H1 (cell line): Measurements from ENCODE around the gene TGM2. TPM values are rescaled to one million over a fixed set of nuclear protein-coding genes. Genes with fewer than 3 reads are reported as not detected.

Experiments used
- CTCF ChIA-PET: fragments of 300-600 bp; sonication (Branson Sonifier 250); formaldehyde crosslinking; loops from one replicate; lab custom pipeline; 2021; ENCODE audit not compliant: partially characterized antibody; lab: Charles Lee
- POLR2A ChIA-PET: fragments of 300-600 bp; sonication (Branson Sonifier 250); formaldehyde crosslinking; loops from one replicate; lab custom pipeline; 2021; ENCODE audit warnings: inconsistent platforms; ENCODE audit not compliant: partially characterized antibody; lab: Charles Lee
- DNase-seq, 2 experiments: peaks; one replicate each; pipeline versions ENCODE4 v3.0.0 to v3.0.0-alpha.2; 2010 to 2022; ENCODE audit warnings: low spot score in 2 of 2, low read depth in 1 of 2, mixed read lengths in 1 of 2
- FAIRE-seq: peaks from 2 replicates; lab custom pipeline; 2011; peaks lifted over from hg19 to GRCh38; lab: Jason Lieb, UNC
- H2AFZ ChIP-seq: 2 replicates; pipeline ENCODE4 v1.8.1; 2012; ENCODE audit warnings: low read length, inconsistent platforms
- H2AK5ac ChIP-seq: 2 replicates; pipeline ENCODE4 v1.6.1; 2013; ENCODE audit warnings: low read depth, low read length
- H2BK120ac ChIP-seq: replicated peaks from 2 replicates; pipeline ENCODE3; 2013; ENCODE audit warnings: low read depth, low read length, inconsistent platforms
- H2BK12ac ChIP-seq: 2 replicates; pipeline ENCODE4 v1.6.1; 2013; ENCODE audit warnings: low read depth, low read length
- H2BK15ac ChIP-seq: 2 replicates; pipeline ENCODE4 v1.6.1; 2013; ENCODE audit warnings: low read length
- H2BK20ac ChIP-seq: 2 replicates; pipeline ENCODE4 v1.6.1; 2013; ENCODE audit warnings: low read length
- H2BK5ac ChIP-seq: 2 replicates; pipeline ENCODE4 v1.6.1; 2013; ENCODE audit warnings: low read depth, low read length
- H3K14ac ChIP-seq: 2 replicates; pipeline ENCODE4 v1.6.1; 2013; ENCODE audit warnings: inconsistent platforms; ENCODE audit not compliant: insufficient read length
- H3K18ac ChIP-seq: 2 replicates; pipeline ENCODE4 v1.6.1; 2013; ENCODE audit warnings: low read length; ENCODE audit errors: extremely low read depth
- H3K23ac ChIP-seq: 2 replicates; pipeline ENCODE4 v1.6.1; 2013; ENCODE audit warnings: inconsistent platforms; ENCODE audit not compliant: insufficient read length
- H3K23me2 ChIP-seq: 2 replicates; pipeline ENCODE4 v1.6.1; 2013; ENCODE audit warnings: low read depth, low read length
- H3K27ac ChIP-seq: 2 replicates; pipeline ENCODE4 v1.6.1; 2011; ENCODE audit warnings: low read depth, low read length, inconsistent platforms
- H3K27me3 ChIP-seq, 4 experiments: replicated peaks in 1 of 4; 1 replicate in 1 of 4; 2 replicates in 3 of 4; pipeline versions ENCODE4 v1.6.1 to v1.8.1; 2011 to 2013; ENCODE audit warnings: low read length in 3 of 4, mild to moderate bottlenecking in 3 of 4, inconsistent platforms in 2 of 4, mixed read lengths in 2 of 4, moderate library complexity in 1 of 4; ENCODE audit not compliant: control insufficient read depth in 3 of 4, insufficient read depth in 3 of 4; ENCODE audit errors: extremely low read depth in 1 of 4
- H3K36me3 ChIP-seq, 4 experiments: 2 replicates each; pipeline versions ENCODE4 v1.6.1 to v1.8.1; 2011 to 2013; ENCODE audit warnings: mild to moderate bottlenecking in 4 of 4, low read length in 3 of 4, moderate library complexity in 2 of 4, control low read depth in 1 of 4, inconsistent platforms in 1 of 4; ENCODE audit not compliant: insufficient read depth in 4 of 4, control insufficient read depth in 2 of 4
- H3K4ac ChIP-seq: replicated peaks from 2 replicates; pipeline ENCODE3; 2013; ENCODE audit warnings: low read length, low read depth, mixed read lengths, inconsistent platforms; ENCODE audit not compliant: insufficient read length
- H3K4me1 ChIP-seq, 4 experiments: replicated peaks in 1 of 4; 1 replicate in 1 of 4; 2 replicates in 3 of 4; pipeline versions ENCODE4 v1.6.1 to v1.8.1; 2011 to 2013; ENCODE audit warnings: low read length in 3 of 4, inconsistent platforms in 2 of 4, mixed read lengths in 1 of 4; ENCODE audit not compliant: insufficient read depth in 4 of 4, control insufficient read depth in 3 of 4
- H3K4me2 ChIP-seq, 2 experiments: 2 replicates each; pipeline versions ENCODE4 v1.6.1 to v1.8.1; 2011 to 2013; ENCODE audit warnings: low read depth in 2 of 2, low read length in 2 of 2, control low read depth in 1 of 2, inconsistent platforms in 1 of 2, mild to moderate bottlenecking in 1 of 2; ENCODE audit not compliant: insufficient read depth in 1 of 2
- H3K4me3 ChIP-seq, 4 experiments: fragments of 200-600, 300-600 bp in 1 of 4; sonication (generic), shearing (Covaris generic), sonication (Bioruptor Twin) in 1 of 4; 2 replicates each; pipeline versions ENCODE4 v1.5.1 to v1.8.1; 2011 to 2016; ENCODE audit warnings: low read length in 4 of 4, low read depth in 3 of 4, control low read depth in 2 of 4, inconsistent platforms in 2 of 4, mild to moderate bottlenecking in 2 of 4, mixed read lengths in 1 of 4, moderate library complexity in 1 of 4; ENCODE audit not compliant: insufficient read depth in 2 of 4; ENCODE audit errors: extremely low read depth in 1 of 4
- H3K56ac ChIP-seq: replicated peaks from 2 replicates; pipeline ENCODE3; 2013; ENCODE audit warnings: low read depth, mild to moderate bottlenecking, mixed read lengths, low read length, inconsistent platforms; ENCODE audit not compliant: insufficient read length
- H3K79me1 ChIP-seq: 2 replicates; pipeline ENCODE4 v1.6.1; 2013; ENCODE audit warnings: low read depth, low read length, control low read depth
- H3K79me2 ChIP-seq, 2 experiments: 2 replicates each; pipeline versions ENCODE4 v1.6.1 to v1.8.1; 2012 to 2013; ENCODE audit warnings: low read length in 2 of 2, mild to moderate bottlenecking in 2 of 2, inconsistent platforms in 1 of 2; ENCODE audit not compliant: insufficient read depth in 2 of 2, control insufficient read depth in 1 of 2
- H3K9ac ChIP-seq, 4 experiments: replicated peaks in 1 of 4; 1 replicate in 1 of 4; 2 replicates in 3 of 4; pipeline versions ENCODE4 v1.6.1 to v1.8.1; 2011 to 2013; ENCODE audit warnings: low read depth in 3 of 4, low read length in 3 of 4, control low read depth in 2 of 4, mild to moderate bottlenecking in 2 of 4, moderate library complexity in 2 of 4, inconsistent platforms in 1 of 4; ENCODE audit errors: extremely low read depth in 1 of 4
- H3K9me3 ChIP-seq, 2 experiments: 2 replicates each; pipeline versions ENCODE4 v1.6.1 to v1.8.1; 2012 to 2013; ENCODE audit warnings: mild to moderate bottlenecking in 2 of 2, moderate library complexity in 2 of 2, control low read depth in 1 of 2, inconsistent platforms in 1 of 2, low read depth in 1 of 2, low read length in 1 of 2, mixed read lengths in 1 of 2; ENCODE audit not compliant: insufficient read depth in 2 of 2
- H4K20me1 ChIP-seq, 2 experiments: replicated peaks in 1 of 2; 2 replicates each; pipeline versions ENCODE3 to v1.8.1; 2011 to 2013; ENCODE audit warnings: inconsistent platforms in 2 of 2, low read length in 2 of 2, mild to moderate bottlenecking in 1 of 2; ENCODE audit not compliant: insufficient read depth in 2 of 2, control insufficient read depth in 1 of 2
- H4K5ac ChIP-seq: 2 replicates; pipeline ENCODE4 v1.6.1; 2013; ENCODE audit warnings: low read length, low read depth, mixed read lengths, inconsistent platforms; ENCODE audit not compliant: insufficient read length
- H4K8ac ChIP-seq: 2 replicates; pipeline ENCODE4 v1.8.0; 2013; ENCODE audit warnings: mild to moderate bottlenecking, moderate library complexity, low read length, inconsistent platforms; ENCODE audit not compliant: insufficient read depth; ENCODE audit errors: extremely low read depth
- H4K91ac ChIP-seq: replicated peaks from 2 replicates; pipeline ENCODE3; 2013; ENCODE audit warnings: low read length, mixed read lengths, inconsistent platforms; ENCODE audit not compliant: insufficient read length
- CBX5 ChIP-seq: fragments of 300-800, 300-1000 bp; sonication (generic); IDR thresholded peaks from 2 replicates; pipeline ENCODE4 v1.7.1; 2016; ENCODE audit warnings: antibody characterized with exemption, low read length, low read depth
- CBX8 ChIP-seq: fragments of 300-800, 300-1000 bp; sonication (generic); IDR thresholded peaks from 2 replicates; pipeline ENCODE4 v1.7.1; 2016; ENCODE audit warnings: low read depth, low read length, borderline replicate concordance
- EP300 ChIP-seq, 2 experiments: IDR thresholded peaks; 1 replicate in 1 of 2; 2 replicates in 1 of 2; pipeline ENCODE4 v1.6.1; 2011 to 2012; ENCODE audit warnings: low read depth in 2 of 2, low read length in 2 of 2, mild to moderate bottlenecking in 2 of 2, borderline replicate concordance in 1 of 2, inconsistent platforms in 1 of 2, moderate library complexity in 1 of 2
- GTF2F1 ChIP-seq: IDR thresholded peaks from 2 replicates; pipeline ENCODE4 v1.6.1; 2012; ENCODE audit warnings: low read depth, low read length, improper control_type of control experiment, borderline replicate concordance
- RNF2 ChIP-seq: fragments of 200-900, 300-1000 bp; sonication (generic); IDR thresholded peaks from 2 replicates; pipeline ENCODE4 v1.7.1; 2016; ENCODE audit warnings: borderline replicate concordance, low read depth, mild to moderate bottlenecking, antibody characterized with exemption, low read length; ENCODE audit not compliant: poor library complexity, severe bottlenecking; ENCODE audit errors: missing control alignments
- SIN3A ChIP-seq, 2 experiments: IDR thresholded peaks in 1 of 2; conservative IDR thresholded peaks in 1 of 2; 2 replicates each; pipeline ENCODE4 v1.6.1; 2011 to 2012; ENCODE audit warnings: low read length in 2 of 2, improper control_type of control experiment in 1 of 2, low read depth in 1 of 2, mild to moderate bottlenecking in 1 of 2
- SIX5 ChIP-seq: IDR thresholded peaks from 2 replicates; pipeline ENCODE4 v1.6.1; 2011; ENCODE audit warnings: mild to moderate bottlenecking, low read depth, low read length
- SUZ12 ChIP-seq: fragments of 200-600 bp; sonication (generic); IDR thresholded peaks from 2 replicates; pipeline ENCODE4 v1.6.1; 2012; ENCODE audit warnings: mild to moderate bottlenecking, inconsistent platforms, low read length, moderate library complexity, mixed read lengths
- WGBS, 2 experiments: shearing (Covaris generic) in 1 of 2; methylation state at CpG; one replicate each; pipeline versions ENCODE4 v1.1.6 to v1.1.7; 2013 to 2015; ENCODE audit warnings: low lambda C conversion rate in 2 of 2, mixed read lengths in 2 of 2, inconsistent platforms in 1 of 2, low coverage in 1 of 2, missing lambda C conversion rate in 1 of 2; ENCODE audit not compliant: insufficient replicate concordance in 2 of 2, insufficient coverage in 1 of 2, insufficient read length in 1 of 2; ENCODE audit errors: extremely low coverage in 1 of 2, missing lambda C conversion rate in 1 of 2; 5-methylcytosine and 5-hydroxymethylcytosine counted together
- polyA plus RNA-seq, 7 experiments: library from polyadenylated mRNA; depleted of rRNA in 3 of 7; stranded (reverse) in 5 of 7; unstranded in 2 of 7; fragments of >200 nt in 5 of 7; fragments of 200-250 nt in 2 of 7; gene quantifications; 1 replicate in 5 of 7; 2 replicates in 1 of 7; 4 replicates in 1 of 7; pipeline versions ENCODE4 v1.2.1 to v1.2.3, GENCODE V29; 2011 to 2013; ENCODE audit warnings: missing spikeins in 2 of 7, mixed read lengths in 2 of 7
- total RNA-seq: library from RNA; stranded (reverse); fragmentation: NEBNext Ultra II Directional; extraction: Animal tissue kit (Norgen Biotek cat#: 25700); gene quantifications from 2 replicates; pipeline ENCODE4 v1.2.1, GENCODE V29; 2021

TGM2 gene
- total and polyA plus RNA-seq, 2 of the 8 experiments (the other 6 are each of a cell fraction or from before 2014, with no cell fraction given), result 0.86 to 1.0 TPM

GRCh38 chr20:38181207-38181801 is 16.2 kb upstream of the TGM2 start:
- Histone ChIP-seq H2BK120ac (no peak overlapping the region), H2BK20ac (no peak overlapping the region), H2BK12ac (no peak overlapping the region), H3K18ac (no peak overlapping the region), H3K9me3 (no peaks in the 10 kb centered on the region), H3K79me2 (no peaks in the 10 kb centered on the region), H2AFZ (no peak overlapping the region), H3K4me2 (no peak overlapping the region), H4K8ac (no peak overlapping the region; the same call in 1 of the 2 replicates), H3K27me3 (no peaks in the 10 kb centered on the region), H3K4ac (no peak overlapping the region), H4K91ac (no peak overlapping the region), H3K23ac (no peak overlapping the region), H4K5ac (no peak overlapping the region), H3K79me1 (no peaks in the 10 kb centered on the region), H3K14ac (no peak overlapping the region), H2BK15ac (no peak overlapping the region), H3K23me2 (no peaks in the 10 kb centered on the region), H3K9ac (no peak overlapping the region), H3K56ac (no peak overlapping the region), H3K4me1 (no peaks in the 10 kb centered on the region), H3K36me3 (no peaks in the 10 kb centered on the region), H4K20me1 (no peaks in the 10 kb centered on the region), H2AK5ac (no peak overlapping the region), H2BK5ac (no peak overlapping the region), H3K27ac (no peak overlapping the region), H3K4me3 (no peak overlapping the region)
- TF ChIP-seq GTF2F1 (no peak), RNF2 (no peak), EP300 (IDR thresholded peaks at IDR 0.05; ENCODE audit: borderline replicate concordance in 1 of 2, low read depth in 2 of 2, low read length in 2 of 2) (no peak), SUZ12 (no peak), CBX5 (no peak), SIN3A (conservative IDR thresholded peaks at IDR 0.05 in 1 of 2, IDR thresholded peaks at IDR 0.05 in 1 of 2; ENCODE audit: low read depth in 1 of 2, low read length in 2 of 2) (no peak), CBX8 (no peak), SIX5 (no peak)
- no peak for DNase-seq
- FAIRE-seq, result no peak
- POLR2A ChIA-PET, result no interaction called here
- WGBS, 2 experiments, result 76% methylated on average over 7 of the region's 7 CpGs; no CpG with 5 or more reads in 1 of the 2 experiments
- CTCF ChIA-PET, result interaction anchor here (0.7 to 1.4 kb wide), 5 partner anchors 17 to 124 kb away, joined by 3 to 4 read pairs (median 3); partner anchors contain the start of gene TGM2
